T1000 (cell line): ENCODE data around the gene EFNB2.

Experiments used
- DNase-seq: peaks from one replicate; lab custom pipeline; 2025; ENCODE audit warnings: mixed read lengths; lab: John Stamatoyannopoulos, UW

The EFNB2 gene

DNA sequence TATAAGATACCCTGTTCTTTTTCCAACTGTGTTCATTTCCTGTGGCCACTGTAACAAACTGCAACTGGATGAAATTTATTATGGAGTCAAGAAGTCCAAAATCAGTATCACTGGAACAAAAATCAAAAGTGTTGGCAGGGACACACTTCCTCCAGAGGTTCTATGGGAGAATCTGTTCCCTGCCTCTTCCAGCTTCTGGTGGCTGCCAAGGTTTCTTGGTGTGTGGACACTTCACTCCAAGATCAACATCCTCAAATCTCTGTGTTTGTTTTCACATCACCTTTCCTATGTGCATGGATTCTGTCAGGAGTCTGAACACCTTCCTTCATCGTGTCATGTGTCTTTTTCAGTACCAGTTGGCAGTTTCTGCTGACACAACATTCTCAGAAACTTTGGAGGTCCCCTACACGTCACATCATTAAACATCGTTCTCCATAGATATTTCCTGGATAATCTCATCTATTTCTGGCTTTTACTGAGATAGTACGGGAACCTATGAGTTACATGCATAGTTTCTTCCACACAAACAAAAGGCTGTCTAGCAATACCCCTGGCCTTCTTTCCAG lies 15.2 kb upstream of the EFNB2 start:
- DNase-seq = no peak

DNA sequence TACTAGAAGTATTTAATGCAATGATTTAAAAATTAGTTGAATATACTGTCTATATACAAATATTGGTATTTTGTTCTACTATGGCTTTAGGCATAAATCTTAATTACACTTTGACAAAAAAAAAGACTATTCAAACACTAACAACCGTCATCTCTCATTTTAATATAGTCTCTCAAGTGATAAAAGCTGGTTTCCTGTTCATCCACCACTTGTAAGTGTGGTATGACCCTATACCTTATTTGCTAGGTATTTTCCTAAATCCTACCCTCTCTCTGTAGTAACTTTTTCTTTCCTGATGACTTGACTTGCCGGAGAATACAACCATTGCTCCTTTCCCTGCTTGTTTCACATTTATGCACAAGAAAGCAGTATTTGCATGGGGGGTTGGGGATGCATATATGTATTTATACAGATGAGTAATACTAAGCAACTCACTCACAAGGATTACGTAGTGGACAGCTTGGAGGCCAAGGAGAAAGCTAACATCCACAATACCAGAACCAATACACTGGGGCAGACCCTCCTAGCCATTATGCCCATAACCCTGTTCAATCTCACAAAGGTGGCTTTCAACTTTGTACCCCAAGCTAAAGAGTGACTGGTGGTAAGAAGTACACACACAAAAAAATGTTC lies 12.7 kb upstream of the EFNB2 start:
- DNase-seq = no peak

DNA sequence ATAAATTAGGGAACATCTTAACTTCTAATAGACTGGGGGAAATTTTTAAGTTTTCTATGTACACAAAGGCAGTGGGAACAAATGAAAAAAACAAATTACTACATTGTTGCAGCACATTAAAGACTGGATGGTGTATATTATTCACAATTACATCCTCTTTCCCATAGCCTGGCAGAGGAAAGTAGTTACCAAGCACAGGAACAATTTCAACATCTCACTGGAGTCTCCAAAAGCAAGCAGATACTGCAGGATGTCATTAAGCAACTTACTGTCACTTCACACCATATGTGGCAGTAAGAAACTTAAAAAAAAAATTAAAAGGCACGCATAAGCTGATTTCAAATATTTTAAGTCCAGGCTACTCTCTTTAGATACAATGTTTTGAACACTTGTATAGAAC lies 6.4 kb upstream of the EFNB2 start:
- no peak for DNase-seq

DNA sequence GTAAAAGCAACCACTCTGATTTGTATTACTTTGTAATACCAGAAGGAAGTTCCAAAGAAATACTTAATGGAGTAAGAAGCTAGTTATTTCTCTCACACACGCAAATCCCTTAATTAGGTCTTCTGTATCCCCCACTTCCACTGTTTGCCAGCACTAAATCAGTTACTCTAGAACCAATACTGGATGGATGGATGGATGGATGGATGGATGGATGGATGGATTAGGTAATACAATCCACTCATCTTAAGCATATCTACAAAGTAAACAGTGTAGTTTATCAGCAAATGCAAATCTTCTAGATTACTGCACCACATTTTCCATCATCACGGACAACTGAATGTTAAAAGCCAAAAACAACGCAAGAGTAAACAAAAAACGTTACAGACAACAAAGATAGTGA lies 5.2 kb upstream of the EFNB2 start:
- DNase-seq = no peak

DNA sequence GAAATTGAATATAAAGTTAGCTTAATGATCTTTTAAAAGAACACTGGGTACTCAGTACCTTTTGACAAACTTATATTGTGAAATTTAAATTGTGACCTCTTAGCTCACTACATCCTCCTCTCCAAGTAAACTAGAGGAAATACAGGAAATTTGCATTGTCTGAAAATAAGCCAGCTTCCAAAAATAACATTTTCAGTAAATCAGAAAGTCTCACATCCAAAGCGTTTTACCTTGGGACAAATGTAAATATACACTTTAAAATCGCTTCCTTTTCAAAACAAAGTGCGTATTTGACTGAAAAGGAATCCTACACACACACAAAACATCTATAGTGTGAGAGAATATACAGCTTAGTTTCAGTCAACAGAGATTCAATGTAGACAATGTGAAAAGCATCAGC lies 2.1 kb upstream of the EFNB2 start:
- DNase-seq = no peak

DNA sequence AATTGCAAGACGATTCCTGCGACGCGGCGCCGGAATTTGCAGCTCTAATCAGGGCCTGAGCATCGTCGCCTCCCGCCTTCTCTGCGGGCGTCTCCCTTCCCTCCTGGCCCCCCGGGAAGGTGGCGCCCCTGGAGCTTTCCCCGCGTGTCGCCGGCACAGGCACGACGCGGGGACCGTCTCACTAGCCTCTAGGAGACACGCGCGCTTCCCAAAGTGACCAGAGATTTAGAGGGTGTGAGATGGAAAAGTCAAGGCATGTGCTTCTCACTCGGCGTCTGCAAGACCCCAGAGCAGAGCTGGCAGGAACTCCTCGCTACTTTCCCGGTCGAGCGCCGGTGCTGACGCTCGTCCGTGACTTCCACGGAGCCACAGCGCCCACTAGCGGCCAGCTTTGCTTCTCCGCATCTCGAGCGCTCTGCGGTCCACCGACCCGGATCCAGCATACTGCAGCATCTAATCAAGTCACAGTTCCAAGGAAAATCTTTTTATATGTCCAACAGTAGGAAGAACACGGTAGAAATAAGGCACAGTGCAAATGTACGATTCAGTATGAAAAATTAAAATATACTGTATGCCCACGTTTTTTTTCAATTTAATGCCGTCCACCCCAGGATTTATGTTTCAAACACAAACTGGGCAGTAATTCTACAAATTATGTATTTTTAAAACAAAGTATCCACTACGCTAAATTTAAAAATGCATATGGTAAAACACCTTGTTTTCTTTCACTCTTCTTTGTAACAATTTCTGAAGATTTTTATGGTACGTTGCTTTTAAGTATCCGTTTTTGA lies 977 bp upstream of the EFNB2 start:
- peak; percentile 56 for DNase-seq

DNA sequence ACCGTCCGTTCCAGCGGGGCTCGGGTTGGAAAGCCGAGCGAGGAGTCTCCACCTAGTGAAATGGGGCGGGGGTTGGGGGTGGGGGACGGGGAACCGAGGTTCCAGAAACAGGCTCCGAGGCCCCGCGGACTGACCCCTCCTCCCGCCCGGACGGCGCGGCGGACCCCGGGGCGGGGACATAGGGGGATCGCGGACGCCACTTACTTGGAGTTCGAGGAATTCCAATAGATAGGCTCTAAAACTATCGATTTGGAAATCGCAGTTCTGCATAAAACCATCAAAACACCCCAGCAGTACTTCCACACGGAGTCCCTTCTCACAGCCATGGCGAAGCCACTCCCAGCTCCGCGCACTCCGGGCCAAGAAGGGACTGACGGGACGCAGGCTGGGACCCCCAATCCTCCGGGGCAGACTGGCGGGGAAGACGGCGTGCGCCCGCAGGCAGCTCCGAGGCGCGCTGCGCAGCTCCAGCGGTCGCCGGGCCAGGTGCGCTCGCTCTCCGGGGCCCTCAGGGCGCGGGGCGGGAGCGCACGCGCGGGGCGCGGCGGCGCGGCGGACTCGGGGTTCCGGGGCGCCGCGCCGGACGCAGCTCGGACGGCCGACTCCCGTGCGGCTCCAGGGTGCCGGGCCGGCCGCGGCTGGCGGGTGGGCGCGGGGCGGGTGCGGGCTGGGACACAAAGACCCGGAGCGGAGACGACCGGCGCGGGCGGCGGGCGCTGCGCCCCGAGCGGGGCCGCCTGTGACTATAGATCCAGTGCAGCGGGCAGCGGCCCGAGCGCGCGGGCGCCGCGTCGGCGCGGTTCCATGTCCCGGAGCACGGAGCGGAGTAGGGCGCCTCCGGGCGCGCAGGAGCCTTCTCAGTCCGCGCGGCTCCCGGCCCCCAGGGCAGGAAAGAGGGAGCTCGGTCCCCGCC lies 567 bp downstream of the EFNB2 start:
- no peak for DNase-seq

DNA sequence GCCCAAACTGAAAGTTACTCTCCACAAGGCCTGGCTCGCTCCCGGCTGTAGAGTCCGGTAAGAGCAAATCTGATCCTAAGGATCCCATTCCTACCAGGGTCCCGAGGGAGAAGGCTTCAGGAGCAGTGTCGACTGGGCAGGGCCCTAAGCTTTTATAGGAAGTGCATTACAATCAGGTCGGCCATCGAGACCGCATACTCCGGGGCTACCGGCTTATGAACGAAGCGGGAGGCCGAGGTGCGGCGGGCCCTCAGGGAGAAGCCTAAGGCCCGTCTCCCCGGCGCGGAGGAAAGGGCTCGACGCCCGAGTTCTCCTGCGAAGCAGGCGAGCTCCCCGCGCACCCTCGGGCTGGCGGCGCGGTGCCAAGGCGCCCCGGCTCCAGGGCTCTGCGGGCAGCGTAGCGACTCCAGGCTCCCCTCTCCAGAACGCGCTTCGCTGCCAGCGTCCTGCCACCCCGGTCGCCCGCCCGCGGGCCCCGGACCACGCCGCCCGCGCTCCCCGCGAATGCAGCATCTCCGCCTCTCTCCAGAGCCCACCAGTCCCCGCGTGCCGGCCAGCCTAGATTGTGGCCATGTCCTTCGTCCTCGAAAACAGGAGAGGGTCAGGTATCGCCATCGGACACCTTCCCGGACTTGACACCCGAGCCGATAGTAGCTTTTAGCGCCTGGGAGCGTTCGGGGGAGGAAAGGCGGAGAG lies 1.4 kb downstream of the EFNB2 start:
- peak; percentile 8 for DNase-seq

DNA sequence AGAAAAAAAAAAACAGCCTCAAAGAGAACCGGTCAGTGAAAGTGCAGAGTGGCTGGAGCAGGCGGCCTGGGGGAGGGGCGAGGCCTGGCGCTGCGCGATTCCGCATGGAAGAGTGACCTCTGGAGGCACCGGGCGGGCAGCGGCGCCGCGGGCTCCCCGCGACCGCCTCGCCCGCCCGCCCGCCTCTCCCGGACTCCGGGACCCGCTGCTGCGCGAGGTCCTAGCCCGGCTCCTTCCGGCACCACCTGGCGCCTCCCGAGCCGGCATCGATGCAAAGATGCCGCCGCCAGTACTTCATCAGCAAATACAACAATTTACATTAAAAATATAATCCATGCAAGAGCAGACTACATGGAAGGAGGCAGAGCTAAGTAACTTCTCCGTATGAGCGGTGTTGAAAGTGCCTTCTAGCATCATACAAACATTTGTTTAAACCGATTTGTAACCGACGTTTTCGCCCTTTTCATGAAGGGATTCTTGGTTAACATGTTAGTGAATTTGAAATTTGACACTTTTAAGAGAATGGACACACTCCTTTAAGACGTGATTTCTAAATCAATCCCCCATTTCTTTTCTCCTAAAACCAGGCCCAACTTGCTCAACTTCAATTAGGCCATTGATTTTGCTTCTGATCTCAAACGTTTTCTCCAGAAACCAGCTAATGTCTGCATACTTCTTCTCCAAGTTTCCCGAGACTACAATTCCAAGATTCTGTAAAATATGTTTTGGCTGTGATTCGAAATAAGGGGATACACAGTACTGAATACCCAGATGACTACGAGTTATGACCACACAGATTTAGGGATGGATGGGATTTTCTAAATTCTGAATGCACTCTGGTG lies 2.1 kb downstream of the EFNB2 start:
- peak; percentile 57 for DNase-seq

DNA sequence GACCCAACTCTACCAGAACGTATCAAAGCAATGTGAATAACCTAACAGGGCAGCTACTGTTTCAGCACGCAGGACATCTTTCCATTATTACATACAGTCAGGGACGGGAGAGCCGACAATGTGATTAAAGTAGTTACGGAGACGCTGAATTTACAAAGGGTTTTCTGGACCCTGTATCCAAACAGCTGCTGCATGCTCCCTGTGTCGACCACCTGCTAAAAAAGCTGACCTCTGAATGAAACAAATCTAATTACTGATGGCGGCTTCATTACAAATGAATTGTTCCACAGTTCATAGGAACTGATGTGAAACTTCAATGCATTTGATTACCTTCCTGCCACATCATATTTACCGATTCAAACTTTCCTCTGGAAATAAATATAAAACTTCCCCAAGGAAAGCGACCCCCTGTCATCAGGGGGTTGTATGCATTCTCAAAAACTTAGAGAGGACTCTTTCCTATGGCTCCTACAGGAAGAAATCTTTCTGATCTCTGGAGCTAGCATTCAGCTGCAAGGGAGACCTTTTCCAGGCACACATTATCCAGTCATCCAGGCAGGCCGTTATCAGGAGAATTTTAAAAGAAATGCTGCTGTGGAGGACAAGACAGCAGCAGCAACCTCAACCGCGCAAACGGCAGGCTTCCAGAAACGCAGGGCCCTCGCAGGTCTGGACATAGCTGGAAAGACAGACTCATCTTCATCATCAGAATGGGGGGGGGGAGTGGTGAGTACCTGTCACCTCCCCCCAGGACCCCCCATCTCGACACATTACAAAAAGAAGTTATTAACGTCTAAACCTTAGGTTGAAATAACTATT lies 3.1 kb downstream of the EFNB2 start:
- DNase-seq = no peak

DNA sequence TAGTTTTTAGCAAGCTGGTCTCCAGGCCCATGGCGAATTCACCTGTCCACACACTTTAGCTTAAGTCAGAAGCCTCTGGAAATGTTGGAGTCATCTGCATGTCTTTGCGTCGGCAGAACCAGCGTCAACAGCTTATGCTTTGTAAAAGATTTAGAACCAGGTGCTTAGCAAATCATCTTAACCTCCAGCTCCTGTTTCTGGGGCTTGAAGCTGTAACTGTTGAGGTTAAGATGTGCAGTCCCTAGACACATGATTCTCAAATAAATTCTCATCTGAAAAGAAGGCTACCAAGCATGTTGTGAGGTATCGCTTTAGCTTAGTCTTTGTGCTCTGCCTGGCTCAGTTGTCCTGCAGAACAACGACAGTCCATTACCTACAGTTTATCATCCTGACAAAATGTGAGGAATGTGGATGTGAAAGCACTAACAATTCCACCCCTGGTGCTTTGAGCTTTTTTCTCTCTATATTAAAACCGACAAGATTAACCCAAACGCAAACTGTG lies 4.4 kb downstream of the EFNB2 start:
- DNase-seq = no peak

DNA sequence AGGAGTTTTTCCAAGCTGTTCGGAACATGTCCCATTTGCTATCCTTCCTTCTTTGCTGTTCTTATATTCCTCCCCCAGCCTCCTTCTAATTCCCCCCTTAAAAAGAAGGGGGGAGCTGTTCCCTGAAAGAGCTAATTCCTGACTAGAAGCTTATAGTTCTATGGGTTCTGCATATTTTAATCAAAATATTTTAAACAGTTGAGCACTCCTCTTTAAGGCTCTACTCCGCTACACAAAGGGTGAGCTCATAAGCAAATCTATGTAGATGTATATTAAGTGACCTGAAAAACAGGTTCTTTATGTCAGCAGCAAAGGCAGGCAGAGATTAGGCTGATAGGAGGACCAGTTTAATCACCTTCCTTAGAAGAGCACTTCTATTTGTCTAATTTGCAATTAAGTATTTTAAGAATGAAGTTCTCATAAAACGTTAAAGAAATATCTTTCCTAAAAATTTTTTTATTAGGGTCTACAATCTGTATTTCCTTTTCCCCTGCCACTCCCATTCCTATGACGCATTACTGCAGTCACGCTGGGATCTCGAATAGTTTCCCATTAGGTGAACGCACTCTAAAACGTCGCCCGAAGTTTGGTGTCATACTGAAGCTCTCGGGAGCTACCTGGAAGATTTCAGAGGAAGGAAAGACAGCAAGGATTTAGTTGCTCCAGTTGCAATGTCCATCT lies 5.2 kb downstream of the EFNB2 start:
- no peak for DNase-seq

DNA sequence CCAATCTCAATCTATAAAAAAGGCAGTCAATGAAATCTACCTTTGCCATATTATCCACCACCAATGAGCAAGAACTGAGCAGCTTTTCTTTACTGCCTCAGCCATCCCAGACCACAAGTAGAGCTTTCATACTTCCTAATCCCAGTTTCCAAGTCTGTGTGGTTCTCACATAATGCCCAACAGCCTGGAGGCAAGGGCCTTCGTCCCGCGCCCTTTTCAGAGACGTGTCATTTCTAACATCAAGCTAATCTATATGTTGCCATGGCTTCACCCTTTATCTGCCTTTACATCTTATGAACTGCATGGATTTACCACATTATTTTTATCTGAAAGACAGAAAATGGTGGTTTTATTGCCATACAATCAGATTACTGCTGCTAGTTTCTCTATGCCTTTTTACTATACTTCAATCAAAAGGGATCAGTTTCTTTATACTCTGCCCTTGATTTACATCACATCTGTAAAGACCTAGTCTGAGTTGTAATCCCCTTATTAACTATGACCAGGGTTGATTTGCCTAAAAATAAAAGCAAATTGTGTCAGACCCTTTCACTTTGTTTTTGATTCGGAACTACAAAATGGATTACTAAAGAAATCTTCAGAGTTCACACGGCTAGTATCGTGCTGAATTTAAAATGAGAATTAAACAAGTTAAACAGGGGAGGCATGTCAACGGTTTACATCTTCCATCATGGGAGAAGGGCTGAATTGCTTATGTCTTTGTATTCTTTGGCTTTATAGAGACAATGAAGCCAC lies 5.9 kb downstream of the EFNB2 start:
- DNase-seq = no peak

DNA sequence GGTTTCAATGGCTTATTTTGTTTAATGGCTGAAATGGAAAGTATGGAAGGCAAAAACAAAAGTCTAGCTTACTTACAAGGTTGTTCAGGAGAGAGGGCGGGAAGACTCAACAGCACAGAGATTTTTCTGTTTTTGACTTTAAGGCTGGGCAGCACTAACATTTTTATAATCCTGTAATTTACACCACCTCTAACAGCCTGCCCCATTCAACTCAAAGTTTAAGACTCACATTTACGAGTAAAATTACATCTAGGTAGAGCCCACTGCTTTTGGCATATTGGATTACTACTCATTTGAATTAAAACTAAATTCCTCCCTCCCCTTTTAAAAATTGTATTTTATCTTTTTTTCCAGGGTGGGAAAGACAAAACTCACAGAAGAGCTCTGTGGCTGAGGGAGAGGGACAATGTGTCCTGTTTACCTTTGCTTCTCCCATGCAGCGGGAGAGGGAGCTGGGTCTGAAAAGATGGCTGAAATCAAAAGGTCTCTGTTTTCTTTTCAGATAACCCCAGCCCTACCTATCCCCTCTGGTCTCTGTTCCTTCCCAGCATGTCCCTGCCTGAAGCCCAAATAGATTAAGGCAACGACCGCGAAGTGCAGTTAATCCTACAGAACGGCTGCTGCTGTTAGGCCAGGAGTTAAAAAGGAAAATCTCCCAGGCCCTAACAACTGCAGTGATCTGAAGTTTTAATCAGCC lies 6.6 kb downstream of the EFNB2 start:
- no peak for DNase-seq

DNA sequence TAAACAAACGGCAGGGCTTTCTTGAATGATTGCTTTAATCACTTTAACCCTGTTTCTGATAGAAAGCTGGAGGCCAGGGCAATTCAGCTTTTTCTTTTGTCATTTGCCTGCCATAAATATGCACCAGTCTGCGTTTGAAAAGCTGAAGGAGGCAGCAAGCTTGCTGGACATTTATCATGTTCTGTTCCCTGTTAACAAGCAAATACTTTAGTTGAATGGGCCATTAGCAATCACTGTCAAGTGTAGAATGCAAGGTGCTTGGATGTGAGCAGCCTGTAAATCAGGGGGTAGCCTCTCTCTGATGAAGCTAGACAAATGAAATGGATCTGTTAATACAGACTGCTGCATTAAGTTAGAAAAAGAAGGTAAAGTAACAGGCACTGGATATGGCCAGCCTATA lies 7.6 kb downstream of the EFNB2 start:
- DNase-seq = no peak

DNA sequence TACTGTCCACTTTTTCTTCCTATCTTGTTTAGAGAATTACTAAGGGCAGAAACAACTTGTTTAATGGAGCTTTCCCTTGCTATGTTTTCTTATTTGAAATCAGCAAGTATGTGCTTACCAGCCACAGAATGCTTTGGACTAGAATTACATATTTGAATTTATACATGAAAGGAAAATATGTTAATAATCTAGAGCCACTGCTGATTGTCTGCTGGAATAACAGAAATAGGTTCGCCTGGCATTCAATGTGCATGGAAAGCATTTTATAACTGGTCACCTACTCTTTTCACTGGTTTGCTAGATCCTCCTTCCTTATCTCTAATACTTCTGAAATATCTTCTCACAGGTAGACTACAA lies 8.0 kb downstream of the EFNB2 start:
- no peak for DNase-seq

DNA sequence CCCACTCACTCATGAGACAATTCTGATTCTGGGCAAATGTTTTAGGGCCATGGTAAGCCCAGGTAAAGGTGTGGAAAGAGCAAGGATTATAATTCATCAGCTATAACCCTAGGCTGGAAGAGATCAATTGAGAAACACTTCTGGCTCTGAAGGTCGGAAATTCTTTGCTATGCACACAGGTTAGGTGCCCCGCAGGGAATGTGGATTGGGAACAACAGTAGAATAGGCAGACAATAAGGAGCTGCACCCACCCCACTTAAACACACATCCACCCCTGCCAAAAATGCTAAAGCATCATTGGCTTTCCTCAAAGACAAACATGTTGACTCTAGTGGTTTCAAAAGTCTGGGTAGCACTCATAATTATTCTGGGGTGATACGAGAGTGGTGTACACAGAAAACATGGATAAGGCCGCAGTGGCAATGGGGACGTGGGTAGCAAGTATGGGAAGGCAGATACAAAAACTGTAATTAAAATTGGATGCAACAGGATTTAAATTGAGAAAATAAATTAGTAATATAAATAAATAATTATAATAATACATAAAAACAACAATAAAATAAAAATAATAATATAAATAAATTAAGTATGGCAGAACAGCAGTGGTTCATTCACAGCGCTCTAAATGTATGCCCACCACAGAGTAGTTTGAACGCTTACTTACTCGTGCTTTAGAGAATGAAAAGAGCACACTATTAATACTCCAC lies 8.6 kb downstream of the EFNB2 start:
- DNase-seq = no peak
